Neural cell (in vitro differentiated cells): Measurements from ENCODE around the gene RBM4B.

Source experiments
- CTCF ChIP-seq: fragments of 450-650 bp; IDR thresholded peaks from 2 replicates; pipeline ENCODE4 v1.5.1; 2014; ENCODE audit warnings: antibody characterized with exemption, mild to moderate bottlenecking, moderate library complexity; ENCODE audit not compliant: poor library complexity, severe bottlenecking
- EP300 ChIP-seq: fragments of 450-650 bp; conservative IDR thresholded peaks from 2 replicates; pipeline ENCODE4 v1.6.1; 2014; ENCODE audit warnings: antibody characterized with exemption, mild to moderate bottlenecking, moderate library complexity; ENCODE audit not compliant: poor library complexity, severe bottlenecking

GRCh38 chr11:66708701-66709100, 31.0 kb upstream of the RBM4B start:
- TF ChIP-seq CTCF (no peak), EP300 (no peak)
